Measurements from ENCODE around the gene ZNF22. TPM values are rescaled to one million over a fixed set of nuclear protein-coding genes. Genes with fewer than 3 reads are reported as not detected.

ZNF22 gene
- total and polyA plus RNA-seq, 8 donors = 12.6 to 21.8 (median 19.4) TPM

- no peak for FAIRE-seq
- DNase-seq = no peak
- Histone ChIP-seq H3K27me3 (no peaks in the 10 kb centered on the region), H3K4me1 (no peaks in the 10 kb centered on the region), H3K9me3 (no peaks in the 10 kb centered on the region), H3K27ac (no peak overlapping the region), H3K4me3 (no peak overlapping the region), H3K36me3 (no peaks in the 10 kb centered on the region)
- intact Hi-C loops (cut with DNase I) = no loop called here
- TF ChIP-seq, protein P1, sequence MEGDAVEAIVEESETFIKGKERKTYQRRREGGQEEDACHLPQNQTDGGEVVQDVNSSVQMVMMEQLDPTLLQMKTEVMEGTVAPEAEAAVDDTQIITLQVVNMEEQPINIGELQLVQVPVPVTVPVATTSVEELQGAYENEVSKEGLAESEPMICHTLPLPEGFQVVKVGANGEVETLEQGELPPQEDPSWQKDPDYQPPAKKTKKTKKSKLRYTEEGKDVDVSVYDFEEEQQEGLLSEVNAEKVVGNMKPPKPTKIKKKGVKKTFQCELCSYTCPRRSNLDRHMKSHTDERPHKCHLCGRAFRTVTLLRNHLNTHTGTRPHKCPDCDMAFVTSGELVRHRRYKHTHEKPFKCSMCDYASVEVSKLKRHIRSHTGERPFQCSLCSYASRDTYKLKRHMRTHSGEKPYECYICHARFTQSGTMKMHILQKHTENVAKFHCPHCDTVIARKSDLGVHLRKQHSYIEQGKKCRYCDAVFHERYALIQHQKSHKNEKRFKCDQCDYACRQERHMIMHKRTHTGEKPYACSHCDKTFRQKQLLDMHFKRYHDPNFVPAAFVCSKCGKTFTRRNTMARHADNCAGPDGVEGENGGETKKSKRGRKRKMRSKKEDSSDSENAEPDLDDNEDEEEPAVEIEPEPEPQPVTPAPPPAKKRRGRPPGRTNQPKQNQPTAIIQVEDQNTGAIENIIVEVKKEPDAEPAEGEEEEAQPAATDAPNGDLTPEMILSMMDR (IDR thresholded peaks at IDR 0.05) = no peak
- 50 to 62% methylated on average over 1 of the region's 1 CpG for WGBS, 2 donors
- ATAC-seq = no peak
Observed at GRCh38 chr10:45052700-45053099, 52.0 kb downstream of the ZNF22 start.

DNA sequence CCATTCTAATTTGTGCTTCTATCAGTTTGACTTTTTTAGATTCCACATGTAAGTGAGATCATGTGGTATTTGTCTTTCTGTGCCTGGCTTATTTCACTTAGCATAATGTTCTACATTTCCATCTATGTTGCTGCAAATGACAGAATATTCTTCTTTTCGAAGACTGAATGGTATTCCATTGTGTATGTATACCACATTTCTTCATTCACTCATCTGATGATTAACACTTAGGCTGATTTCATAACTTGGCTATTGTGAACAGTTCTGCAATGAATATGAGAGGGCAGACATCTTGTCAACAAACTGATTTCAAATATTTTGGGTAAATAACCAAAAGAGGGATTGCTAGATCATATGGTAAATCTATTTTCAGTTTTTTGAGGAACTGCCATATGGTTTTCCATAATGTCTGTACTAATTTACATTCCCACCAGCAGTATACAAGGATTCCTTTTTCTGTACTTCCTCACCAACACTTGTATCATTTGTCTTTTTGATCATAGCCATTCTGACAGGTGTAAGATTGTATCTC lies 52.9 kb downstream of the ZNF22 start:
- DNase-seq = no peak
- H3K27ac ChIP-seq = no peak overlapping the region
- H3K4me1 ChIP-seq = no peaks in the 10 kb centered on the region
- WGBS, 2 donors = 61 to 71% methylated on average over 1 of the region's 1 CpG
- ATAC-seq = no peak
- H3K4me3 ChIP-seq = no peak overlapping the region
- no peaks in the 10 kb centered on the region for H3K9me3 ChIP-seq
- TF ChIP-seq, protein P1 (IDR thresholded peaks at IDR 0.05) = no peak
- no peaks in the 10 kb centered on the region for H3K36me3 ChIP-seq
- intact Hi-C loops (cut with DNase I) = no loop called here
- FAIRE-seq = no peak
- no peaks in the 10 kb centered on the region for H3K27me3 ChIP-seq

Other genes with a start within 250 kb of the ZNF22 start
- 1 to 10 TPM; 1.2 to 2.8 (median 2.3) TPM for gene TMEM72, start 89.6 kb upstream of the ZNF22 start, total RNA-seq
- 1 to 10 TPM; 4.6 to 7.7 TPM for gene TMEM72, start 89.6 kb upstream of the ZNF22 start, polyA plus RNA-seq
- gene RASSF4, start 41.1 kb upstream of the ZNF22 start, total RNA-seq = 10 to 100 TPM; 13.9 to 76.8 (median 35.7) TPM
- 100 to 1,000 TPM in 1 of 2 donors, 10 to 100 TPM in 1; 85.1 to 100 TPM for gene RASSF4, start 41.1 kb upstream of the ZNF22 start, polyA plus RNA-seq
- 100 to 1,000 TPM in 4 of 6 donors, 10 to 100 TPM in 2; 68.9 to 222 (median 150) TPM for gene DEPP1, start 22.1 kb upstream of the ZNF22 start, total RNA-seq
- gene DEPP1, start 22.1 kb upstream of the ZNF22 start, polyA plus RNA-seq = 100 to 1,000 TPM; 217 to 270 TPM